Upper lobe of left lung (tissue), 4 donors: ENCODE results near the gene EHMT1.

Experiments
- POLR2A ChIP-seq, 4 donors: fragments of 450-650 bp; IDR thresholded peaks; one replicate each; pipeline ENCODE4 v1.5.1; 2016 to 2017; ENCODE audit warnings: antibody characterized with exemption in 4 of 4, mild to moderate bottlenecking in 2 of 4
- POLR2AphosphoS5 ChIP-seq, 2 donors: sonication (generic); formaldehyde crosslinking; IDR thresholded peaks; one replicate each; pipeline ENCODE4 v1.5.1; 2017; ENCODE audit warnings: antibody characterized with exemption in 2 of 2
- TF ChIP-seq, protein P1 (sequence below), 6 experiments: fragments of 450-650 bp in 4 of 6; fragments of 200-600 bp in 2 of 6; sonication (generic) in 2 of 6; IDR thresholded peaks; one replicate each; pipeline ENCODE4 v1.5.1; 2016 to 2019; ENCODE audit warnings: antibody characterized with exemption in 6 of 6

DNA sequence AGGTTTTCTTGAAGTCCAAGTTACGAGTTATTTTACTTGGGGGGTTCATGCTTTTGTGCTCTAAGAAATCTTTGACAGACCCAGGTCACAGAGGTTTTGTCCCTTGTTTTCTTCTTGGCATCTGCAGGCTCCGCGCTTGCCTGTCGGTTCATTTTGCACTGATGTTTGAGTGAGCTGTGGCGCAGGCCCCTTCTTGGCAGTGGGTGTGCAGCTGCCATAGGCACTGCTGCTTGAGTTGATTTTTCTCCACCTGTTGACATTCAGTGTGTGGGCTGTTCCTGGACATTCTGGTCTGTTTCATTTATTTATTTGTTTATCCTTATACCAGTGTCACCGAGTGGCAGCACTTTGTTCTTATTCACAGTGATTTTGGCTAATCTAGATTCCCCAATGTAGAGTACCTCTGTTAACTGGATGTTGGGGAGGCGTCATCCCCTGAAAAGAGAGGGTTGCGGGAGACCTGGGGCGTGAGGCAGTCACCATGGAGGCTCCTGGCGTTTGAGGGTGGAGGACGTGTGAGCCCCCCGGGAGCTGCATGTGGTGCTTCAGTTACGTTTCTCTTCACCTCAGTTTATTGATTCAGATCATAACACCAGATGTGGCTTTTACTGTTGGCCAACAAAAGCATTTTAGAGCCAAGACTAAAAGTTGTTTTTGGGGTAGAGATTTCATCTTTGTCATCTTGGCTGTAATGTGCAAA lies 137.4 kb downstream of the EHMT1 start:
- TF ChIP-seq, protein P1, sequence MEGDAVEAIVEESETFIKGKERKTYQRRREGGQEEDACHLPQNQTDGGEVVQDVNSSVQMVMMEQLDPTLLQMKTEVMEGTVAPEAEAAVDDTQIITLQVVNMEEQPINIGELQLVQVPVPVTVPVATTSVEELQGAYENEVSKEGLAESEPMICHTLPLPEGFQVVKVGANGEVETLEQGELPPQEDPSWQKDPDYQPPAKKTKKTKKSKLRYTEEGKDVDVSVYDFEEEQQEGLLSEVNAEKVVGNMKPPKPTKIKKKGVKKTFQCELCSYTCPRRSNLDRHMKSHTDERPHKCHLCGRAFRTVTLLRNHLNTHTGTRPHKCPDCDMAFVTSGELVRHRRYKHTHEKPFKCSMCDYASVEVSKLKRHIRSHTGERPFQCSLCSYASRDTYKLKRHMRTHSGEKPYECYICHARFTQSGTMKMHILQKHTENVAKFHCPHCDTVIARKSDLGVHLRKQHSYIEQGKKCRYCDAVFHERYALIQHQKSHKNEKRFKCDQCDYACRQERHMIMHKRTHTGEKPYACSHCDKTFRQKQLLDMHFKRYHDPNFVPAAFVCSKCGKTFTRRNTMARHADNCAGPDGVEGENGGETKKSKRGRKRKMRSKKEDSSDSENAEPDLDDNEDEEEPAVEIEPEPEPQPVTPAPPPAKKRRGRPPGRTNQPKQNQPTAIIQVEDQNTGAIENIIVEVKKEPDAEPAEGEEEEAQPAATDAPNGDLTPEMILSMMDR (IDR thresholded peaks at IDR 0.05): no peak
- TF ChIP-seq POLR2AphosphoS5 (IDR thresholded peaks at IDR 0.05) (no peak), POLR2A (IDR thresholded peaks at IDR 0.05) (no peak)
